Fibroblast of peridontal ligament (primary cell): ENCODE results near the gene NMU.
"Not testable (repeated sequence)": the region's sequence is repeated elsewhere in the genome, so short reads cannot be mapped to it uniquely, and the experiment has no call there.

Source experiments
- DNase-seq: peaks from one replicate; pipeline ENCODE4 v3.0.0-alpha.2; 2010; ENCODE audit errors: extremely low read depth

NMU gene

DNA sequence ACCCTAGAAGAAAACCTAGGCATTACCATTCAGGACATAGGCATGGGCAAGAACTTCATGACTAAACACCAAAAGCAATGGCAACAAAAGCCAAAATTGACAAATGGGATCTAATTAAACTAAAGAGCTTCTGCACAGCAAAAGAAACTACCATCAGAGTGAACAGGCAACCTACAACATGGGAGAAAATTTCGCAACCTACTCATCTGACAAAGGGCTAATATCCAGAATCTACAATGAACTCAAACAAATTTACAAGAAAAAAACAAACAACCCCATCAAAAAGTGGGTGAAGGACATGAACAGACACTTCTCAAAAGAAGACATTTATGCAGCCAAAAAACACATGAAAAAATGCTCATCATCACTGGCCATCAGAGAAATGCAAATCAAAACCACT, 12.0 kb downstream of the NMU start:
- not testable (repeated sequence) for DNase-seq

DNA sequence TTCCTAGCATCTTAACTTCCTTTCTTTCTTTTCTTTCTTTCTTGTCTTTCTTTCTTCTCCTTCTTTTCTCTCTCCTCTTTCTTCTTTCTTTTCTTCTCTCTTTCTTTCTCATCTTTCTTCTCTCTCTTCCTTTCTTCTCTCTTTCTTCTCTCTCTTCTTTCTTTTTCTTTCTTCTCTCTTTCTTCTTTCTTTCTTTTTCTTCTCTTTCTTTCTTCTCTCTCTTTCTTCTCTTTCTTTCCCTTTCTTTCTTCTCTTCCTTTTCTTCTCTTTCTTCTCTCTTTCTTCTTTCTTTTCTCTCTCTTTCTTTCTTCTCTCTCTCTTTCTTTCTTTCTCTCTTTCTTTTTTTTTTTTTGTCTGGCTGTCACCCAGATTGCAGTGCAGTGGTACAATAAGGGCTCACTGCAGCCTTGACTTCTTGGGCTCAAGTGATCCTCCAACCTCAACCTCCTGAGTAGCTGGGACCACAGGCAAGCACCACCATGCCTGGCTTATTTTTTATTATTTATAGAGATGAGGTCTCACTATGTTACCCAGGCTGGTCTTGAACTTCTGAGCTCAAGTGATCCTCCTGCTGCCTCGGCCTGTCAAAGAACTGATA, 17.5 kb downstream of the NMU start:
- no peak for DNase-seq

DNA sequence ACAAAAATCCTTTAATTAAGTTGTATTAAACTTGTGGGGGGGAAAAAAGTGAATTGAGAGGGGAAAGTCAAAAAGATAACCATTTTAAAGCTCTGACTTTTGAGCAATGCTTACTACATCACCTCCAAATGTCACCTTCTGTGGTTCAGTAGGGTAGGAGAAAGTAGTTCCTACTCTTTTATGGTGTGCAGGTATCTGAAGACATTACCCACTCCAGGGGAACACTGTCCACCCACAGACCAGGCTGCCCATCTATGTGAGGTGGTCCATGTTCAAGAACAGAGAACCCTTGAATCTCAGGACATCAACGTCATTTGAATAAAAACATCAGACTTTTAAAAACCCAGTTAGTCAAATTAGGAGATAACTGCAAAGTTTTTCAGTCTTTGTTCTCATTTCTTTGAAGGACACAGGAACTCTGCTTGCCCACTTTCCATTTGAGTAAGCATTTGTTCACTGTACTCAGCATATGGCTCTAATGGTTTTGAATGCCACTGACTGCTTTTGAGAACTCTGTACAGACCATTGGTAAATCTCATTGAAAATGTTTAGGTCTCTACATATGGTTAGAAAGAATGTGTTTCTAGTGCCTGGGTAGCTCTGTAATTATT, 18.4 kb downstream of the NMU start:
- no peak for DNase-seq

DNA sequence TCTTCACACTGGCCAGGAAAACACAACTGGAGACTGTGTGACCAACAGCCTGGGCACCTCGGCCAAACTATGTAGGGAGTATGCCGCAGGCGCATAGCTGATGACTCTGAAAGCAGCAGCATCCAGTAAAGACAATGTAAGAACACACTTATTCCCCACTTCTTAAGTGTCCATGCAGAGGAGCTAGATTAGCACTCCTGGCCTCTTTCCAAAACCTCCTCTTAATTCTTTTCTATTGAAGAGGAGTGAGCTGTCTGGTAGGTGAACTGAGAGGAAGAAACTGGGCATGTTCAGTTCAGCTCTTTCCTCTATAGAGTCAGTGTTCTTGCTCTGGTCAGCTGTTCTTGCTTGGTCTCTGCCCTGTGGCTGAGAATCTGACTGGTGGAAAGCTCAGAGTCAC, 21.1 kb downstream of the NMU start:
- DNase-seq, result no peak

DNA sequence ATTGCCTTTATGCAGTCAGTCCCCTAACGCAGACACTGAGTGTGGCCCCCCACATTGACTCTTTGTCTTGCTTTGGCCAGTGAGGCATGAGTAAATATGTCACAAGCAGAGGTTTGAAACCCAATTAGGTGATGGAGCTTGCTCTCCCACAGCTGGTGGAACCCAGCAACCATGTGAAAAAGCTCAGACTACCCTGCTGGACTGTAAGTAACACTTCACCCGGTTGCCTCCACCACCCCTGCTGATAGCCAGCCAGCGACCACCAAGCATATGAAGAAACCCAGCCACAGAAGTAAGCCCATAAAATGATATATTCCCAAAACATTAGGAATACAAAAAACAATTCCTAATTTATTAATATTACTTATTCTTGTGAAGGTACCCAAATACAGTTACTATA, 22.5 kb downstream of the NMU start:
- DNase-seq, result no peak

DNA sequence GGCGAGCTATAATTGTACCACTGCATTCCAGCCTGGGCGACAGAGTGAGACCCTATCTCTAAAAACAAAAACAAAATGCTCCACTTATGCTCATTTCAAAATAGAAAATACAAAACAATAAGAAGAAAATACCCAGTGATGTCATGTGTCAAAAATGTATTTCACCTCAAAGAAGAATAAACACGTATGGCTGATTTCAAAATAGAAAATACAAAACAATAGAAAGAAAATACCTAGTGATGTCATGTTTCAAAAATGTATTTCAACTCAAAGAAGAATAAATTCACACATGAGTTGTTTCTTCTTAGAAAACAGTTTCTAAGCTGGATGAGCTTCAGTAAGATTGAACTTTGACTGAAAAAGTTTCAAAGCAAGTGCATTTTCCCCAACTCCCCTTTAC, 23.8 kb downstream of the NMU start:
- DNase-seq, result no peak

DNA sequence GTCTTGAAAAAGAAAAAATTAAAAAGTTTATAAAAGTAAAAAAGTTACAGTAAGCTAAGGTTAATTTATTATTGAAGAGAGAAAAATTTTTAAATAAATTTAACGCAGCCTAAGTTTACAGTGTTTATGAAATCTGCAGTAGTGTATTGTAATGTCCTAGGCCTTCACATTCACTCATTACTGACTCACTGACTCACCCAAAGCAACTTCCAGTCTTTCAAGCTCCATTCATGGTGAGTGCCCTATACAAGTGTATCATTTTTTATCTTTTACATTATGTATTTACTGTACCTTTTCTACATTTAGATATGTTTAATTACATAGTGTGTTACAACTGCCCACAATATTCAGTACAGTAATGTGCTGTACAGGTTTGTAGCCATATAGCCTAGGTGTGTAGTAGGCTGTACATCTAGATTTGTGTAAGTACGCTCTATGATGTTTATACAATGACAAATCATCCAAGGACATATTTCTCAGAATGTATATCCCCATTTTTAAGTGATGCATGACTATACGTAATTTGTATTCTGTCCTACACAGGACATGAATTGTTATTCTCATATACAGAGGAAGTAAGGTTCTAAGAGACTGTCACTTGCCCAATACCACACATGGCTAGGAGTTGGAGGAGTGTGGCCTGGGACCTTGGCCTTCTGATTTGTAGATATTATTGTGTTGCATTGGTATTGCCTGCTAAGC, 24.6 kb downstream of the NMU start:
- no peak for DNase-seq

DNA sequence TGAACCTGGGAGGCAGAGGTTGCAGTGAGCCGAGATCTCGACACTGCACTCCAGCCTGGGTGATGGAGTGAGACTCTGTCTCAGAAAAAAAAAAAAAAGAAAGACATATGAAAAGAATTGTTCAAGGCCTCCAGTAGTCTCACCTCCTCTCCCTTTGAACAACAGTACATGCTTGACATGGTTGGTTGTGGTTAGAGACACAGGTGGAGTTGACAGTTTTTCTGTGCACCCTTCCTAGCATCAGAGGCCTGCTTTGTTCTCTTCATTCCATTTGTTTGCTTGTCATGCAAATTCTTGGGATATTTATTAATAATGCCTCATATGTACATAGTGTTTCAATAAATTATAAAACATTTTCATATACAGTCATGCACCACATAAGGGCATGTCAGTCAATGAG, 25.7 kb downstream of the NMU start:
- DNase-seq, result no peak

DNA sequence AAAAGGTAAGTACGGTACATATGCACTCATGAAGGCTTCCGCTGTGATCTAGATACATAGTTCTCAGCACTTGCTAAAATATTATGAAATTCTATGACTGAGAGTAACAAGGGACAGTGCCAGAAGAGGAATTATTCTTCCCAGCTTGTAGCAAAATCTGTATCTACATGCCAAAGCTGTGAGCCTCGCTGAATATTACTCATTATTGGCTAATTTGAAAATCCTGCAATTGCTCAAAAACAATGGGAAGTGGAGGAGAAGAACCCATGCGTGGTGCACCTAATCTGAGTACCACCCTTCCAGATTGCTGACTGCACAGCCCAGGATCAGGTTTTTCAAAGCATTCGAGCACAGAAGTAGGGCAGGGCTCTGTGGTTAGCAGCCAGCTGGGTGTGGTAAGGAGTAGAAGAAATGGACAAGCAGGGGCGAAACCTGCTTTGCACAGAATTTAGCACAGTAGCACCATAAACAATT, 26.7 kb downstream of the NMU start:
- peak; percentile 9 for DNase-seq

DNA sequence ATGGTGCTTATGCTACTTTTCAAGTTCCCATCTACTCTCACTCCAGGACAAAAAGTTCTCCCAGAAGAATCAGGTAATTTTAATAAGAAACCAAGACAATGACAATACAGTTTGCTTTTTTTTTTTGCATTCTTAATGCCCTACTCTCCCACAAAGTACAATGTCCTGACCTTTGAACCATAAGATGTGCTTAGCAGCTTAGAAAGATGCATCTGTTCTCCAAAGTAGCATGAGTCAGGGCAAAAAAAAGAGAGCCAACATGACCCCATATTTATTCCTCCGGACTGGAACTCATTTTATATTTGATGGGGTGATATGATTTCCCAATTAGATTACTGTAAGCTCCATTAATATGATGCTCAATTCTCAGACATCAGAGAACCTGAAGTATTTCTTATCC, 27.5 kb downstream of the NMU start:
- no peak for DNase-seq

DNA sequence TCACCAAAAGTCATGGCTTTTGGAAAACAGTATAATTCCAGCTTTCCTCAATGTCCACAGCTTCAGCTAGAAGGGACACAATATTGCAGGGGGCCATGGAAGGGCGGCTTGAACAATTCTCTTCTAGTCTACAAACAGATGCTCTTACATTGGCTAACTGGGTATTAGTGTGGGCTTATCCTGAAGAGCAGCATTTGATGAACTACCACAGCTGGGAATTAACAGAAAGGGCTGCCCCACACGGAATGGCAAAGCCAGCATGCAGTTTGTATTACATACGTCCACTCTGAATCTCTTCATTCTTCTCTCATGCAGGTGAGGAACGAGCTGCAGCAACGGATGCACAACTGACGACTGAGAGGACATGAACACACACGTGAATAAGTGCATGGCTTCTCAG, 31.1 kb downstream of the NMU start:
- DNase-seq, result no peak

DNA sequence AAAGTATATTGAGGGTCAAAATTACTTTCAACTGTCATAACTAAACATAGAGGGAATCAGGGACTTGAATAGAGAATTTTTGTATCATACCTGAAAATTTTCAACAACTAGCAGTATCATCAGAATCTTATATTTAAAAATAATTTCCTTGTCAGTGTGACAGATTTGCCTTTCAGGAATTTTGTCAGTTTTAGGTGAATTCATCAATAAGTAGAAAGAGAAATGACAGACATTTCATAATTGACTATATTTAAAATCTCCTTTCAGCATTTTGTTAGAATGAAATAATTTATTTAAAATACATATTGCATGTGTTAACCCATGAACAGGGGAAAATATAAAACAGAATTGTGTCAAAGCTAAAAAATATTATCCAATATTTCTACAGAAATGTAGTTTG, 35.5 kb downstream of the NMU start:
- DNase-seq, result no peak

DNA sequence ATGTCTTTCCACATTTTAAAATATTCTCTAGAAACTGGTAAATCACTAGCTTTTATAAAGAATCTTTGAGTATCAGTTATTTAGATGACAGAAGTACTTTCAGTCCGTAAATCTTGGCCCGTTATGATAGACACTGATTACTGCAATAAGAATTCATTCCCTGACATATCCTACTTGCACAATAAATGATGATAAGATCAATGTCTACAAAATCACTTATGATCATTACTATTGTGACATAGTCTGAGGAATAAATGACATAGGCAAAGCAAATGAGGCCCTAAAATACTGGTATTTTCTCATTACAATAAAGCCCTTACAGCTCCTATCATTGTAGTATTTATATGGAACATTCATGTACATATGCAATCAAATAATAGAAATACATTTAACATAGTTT, 37.5 kb downstream of the NMU start:
- no peak for DNase-seq

DNA sequence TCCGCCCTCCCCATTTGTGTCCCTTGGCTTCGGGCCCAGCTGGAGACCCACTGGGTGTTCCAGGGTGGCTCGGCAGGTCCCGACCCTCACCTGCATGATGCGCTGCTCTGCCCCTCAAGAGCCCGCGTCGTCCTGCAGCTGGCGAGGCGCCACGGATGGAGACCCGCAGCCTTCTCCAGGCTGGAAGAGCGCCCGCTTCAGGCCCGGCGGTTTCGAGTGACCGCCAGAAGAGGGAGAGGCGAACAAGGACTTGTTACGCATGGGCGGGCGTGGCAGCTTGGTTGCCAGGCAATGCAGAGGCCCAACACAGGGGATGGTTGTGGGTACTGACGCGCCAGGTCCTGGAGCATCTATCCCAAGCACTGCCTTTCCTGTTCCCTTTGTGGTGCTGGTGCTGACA, 44.1 kb downstream of the NMU start, which contains the start of gene PDCL2:
PDCL2 (minus strand) TSS at position 232 of the 400 bp plus-strand sequence; CDS start at position 96, 136 bp downstream.
- no peak for DNase-seq

DNA sequence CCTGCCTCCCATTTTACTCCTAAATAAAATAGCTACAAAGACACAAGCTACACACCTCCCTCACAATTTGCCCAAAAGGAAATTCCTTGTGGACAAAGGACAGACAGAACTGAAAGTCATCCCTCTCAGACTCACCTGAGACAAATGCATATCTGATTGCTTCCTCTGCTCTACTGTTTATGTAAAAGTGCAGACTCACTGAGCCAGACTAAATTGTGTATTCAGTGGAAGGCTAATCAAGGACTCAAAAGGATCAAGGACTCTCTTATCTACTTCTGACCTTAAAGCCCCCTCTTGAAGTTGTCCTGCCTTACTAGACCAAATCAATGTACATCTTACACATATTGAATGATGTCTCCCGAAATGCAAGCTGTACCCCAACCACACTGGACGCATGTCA, 47.9 kb downstream of the NMU start:
- DNase-seq, result no peak

DNA sequence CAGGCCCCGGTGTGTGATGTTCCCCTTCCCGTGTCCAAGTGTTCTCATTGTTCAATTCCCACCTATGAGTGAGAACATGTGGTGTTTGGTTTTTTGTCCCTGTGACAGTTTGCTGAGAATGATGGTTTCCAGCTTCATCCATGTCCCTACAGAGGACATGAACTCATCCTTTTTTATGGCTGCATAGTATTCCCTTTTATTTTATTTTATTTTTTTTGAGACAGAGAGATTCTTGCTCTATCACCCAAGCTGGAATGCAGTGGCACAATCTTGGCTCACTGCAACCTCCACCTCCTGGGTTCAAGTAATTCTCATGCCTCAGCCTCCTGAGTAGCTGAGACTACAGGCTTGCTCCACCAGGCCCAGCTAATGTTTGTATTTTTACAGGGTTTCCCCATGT, 53.3 kb downstream of the NMU start:
- not testable (repeated sequence) for DNase-seq

DNA sequence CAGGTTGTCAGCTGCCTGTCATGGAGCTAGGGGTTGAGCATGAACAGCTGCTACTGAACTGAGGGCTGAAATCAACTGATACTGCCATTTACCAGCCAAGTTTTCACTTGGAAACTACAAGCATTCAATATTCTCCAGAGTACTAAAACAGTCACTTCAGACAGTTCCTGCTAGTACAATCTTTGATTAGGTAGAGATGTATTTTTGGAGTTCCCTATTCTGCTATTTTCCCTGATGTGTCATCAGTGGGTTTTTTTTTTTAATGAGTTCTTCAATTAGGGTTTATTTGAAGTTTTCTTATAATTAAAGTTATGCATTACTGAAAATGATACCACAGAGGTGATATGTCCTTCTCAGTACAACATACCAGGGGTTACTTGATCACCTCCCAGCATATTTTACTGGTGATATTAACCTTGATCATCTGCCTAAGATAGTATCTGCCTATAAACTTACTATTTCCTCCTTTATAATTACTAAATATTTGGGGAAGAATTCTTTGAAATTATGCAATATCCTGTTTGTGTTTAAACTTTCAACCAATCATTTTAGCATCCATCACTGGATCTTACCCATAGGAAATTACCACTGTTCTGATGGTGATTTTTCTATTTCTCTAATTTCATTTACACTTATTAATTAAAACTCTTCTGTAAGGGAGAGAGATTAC, 57.6 kb downstream of the NMU start:
- DNase-seq, result no peak

DNA sequence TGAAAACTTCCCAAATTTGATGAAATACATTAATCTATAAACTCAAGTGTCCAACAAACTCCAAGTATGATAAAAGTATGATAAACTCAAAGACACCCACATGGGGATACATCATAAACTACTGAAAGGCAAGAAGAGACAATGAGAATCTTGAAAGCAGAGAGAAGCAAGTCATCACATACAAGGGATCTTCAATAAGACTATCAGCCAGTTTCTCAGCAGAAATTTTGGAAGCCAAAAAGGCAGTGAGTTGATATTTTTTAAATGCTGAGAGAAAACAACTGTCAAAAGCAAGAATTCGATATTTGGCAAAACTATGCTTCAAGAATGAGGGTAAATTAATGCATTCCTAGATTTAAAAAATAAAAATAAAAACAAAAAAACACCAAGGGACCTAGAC, 60.6 kb downstream of the NMU start:
- no peak for DNase-seq

DNA sequence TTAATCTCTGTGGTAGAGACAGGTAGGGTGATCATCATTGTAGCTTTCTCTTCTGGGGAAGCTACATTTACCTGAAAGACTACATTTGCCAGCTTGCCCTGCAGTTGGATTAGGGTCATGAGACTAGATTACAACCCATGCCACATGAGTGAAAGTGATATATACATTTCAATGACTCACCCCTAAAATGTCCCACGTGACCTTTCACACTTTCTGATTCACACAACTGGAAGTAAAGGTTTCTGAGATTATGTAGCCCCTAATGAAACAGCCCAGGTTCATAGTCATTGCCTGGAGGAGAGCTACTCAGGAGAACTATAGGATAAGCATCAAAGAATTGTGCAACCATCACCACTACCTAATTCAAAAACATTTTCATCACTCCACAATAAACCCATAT, 61.8 kb downstream of the NMU start:
- no peak for DNase-seq

DNA sequence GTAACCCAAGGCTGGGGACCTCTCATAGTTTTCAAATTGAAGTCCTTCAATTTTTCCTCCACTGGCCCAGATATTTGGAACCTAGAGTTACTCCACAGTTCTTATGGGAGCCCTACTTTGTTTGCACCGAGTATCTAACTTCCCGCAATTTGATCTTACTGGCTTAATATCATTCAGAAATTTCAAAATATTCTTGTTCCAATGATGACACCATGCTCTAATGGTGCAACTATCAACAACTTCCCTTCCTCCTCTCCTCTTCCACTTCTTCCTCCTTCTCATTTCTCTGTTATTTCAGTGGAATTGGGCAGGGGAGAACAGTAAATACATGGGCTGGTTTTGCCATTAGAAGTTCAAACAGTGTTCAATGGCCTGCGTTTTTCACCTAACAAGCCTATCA, 64.3 kb downstream of the NMU start:
- no peak for DNase-seq

DNA sequence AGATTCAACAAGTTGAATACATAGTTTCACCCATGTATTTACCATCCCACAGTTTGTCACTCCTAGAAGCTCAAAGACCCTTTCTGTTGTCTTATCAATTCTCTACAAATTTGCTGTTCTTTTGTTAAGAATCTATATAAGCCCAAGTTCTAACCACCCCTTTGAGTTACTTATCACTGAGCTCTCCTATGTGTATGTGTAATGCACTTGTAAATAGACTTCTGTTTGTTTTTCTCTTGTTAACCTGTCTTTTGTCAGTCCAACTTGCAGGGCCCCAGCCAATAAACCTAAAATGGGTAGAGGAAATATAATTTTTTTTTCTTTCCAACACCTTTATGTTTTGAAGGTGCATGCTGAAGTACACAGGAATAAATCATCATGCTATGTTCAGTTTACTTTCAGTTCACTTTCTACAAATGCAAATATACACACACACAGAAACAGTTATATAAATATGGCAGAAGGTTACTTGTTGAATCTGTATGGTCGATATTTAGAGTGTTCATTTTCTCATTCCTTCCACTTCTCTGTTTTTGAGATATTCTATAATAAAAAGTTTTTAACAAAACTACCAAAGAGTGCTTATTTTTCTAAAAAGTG, 67.1 kb downstream of the NMU start:
- DNase-seq, result no peak

DNA sequence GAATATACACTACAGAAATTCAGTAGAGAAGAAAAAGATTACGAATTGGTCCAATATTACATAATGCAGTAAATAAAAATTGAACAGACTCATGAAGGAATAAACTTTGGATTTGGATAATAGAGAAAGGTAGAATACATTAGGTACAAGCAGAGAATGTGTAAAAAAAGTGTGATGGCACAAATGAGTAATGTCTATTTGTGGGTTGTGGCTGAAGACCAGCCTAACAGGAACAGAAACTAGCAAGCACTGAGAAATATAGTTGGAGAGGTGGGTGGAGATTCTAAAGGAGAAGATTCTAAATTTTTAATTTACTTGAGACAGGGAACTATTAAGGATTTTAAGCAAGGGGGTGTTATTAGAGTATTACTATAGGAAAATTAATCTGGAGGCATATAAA, 74.2 kb downstream of the NMU start:
- no peak for DNase-seq
